Middle frontal gyrus (tissue), 1 donor: Measurements from ENCODE around the gene UNC79.

Experiments
- DNase-seq: peaks from one replicate; pipeline ENCODE4 v3.0.0-alpha.2; 2015; ENCODE audit warnings: low spot score; ENCODE audit errors: extremely low spot score

Gene UNC79

GRCh38 chr14:93725002-93725582 is 294.4 kb downstream of the UNC79 start:
- DNase-seq = no peak

GRCh38 chr14:93725993-93726392 is 295.3 kb downstream of the UNC79 start:
- no peak for DNase-seq

GRCh38 chr14:93727039-93727740 is 296.5 kb downstream of the UNC79 start:
- DNase-seq = no peak

- DNase-seq = no peak
Measured at GRCh38 chr14:93727917-93728650, 297.3 kb downstream of the UNC79 start.

- DNase-seq = no peak
Measured at GRCh38 chr14:93728651-93729016, 297.9 kb downstream of the UNC79 start.

GRCh38 chr14:93729993-93730392 is 299.3 kb downstream of the UNC79 start:
- DNase-seq = peak; percentile 53

- no peak for DNase-seq
Measured at GRCh38 chr14:93731753-93732152, 301.0 kb downstream of the UNC79 start.

GRCh38 chr14:93732524-93732923 is 301.8 kb downstream of the UNC79 start:
- DNase-seq = no peak

GRCh38 chr14:93733231-93733630 is 302.5 kb downstream of the UNC79 start:
- no peak for DNase-seq

GRCh38 chr14:93733631-93734030 is 302.9 kb downstream of the UNC79 start:
- DNase-seq = no peak

- no peak for DNase-seq
Measured at GRCh38 chr14:93734086-93734822, 303.5 kb downstream of the UNC79 start.

- no peak for DNase-seq
Measured at GRCh38 chr14:93735206-93735605, 304.5 kb downstream of the UNC79 start.

- DNase-seq = no peak
Measured at GRCh38 chr14:93736378-93737014, 305.8 kb downstream of the UNC79 start.

GRCh38 chr14:93737634-93738033 is 306.9 kb downstream of the UNC79 start:
- no peak for DNase-seq

GRCh38 chr14:93741556-93742230 is 311.0 kb downstream of the UNC79 start:
- DNase-seq = no peak

GRCh38 chr14:93742761-93743160 is 312.0 kb downstream of the UNC79 start:
- DNase-seq = no peak

GRCh38 chr14:93743270-93744060 is 312.7 kb downstream of the UNC79 start:
- no peak for DNase-seq

- no peak for DNase-seq
Measured at GRCh38 chr14:93744176-93744575, 313.4 kb downstream of the UNC79 start.

GRCh38 chr14:93744876-93745275 is 314.1 kb downstream of the UNC79 start:
- no peak for DNase-seq
